HepG2 (cell line): ENCODE results near the gene LOC128125822.
A peak's percentile ranks its signal among the peaks of the same experiment; 100 is the strongest.

Experiments used
- MBD4 ChIP-seq: IDR thresholded peaks from 2 replicates; pipeline ENCODE4 v1.6.1; 2012; ENCODE audit warnings: low read length, inconsistent platforms, borderline replicate concordance
- ZNF143 ChIP-seq: sonication (generic); formaldehyde crosslinking; IDR thresholded peaks from 2 replicates; pipeline ENCODE4 v1.4.0; 2020; ENCODE audit warnings: missing genetic modification reagents
- ZNF598 ChIP-seq: sonication (generic); formaldehyde crosslinking; IDR thresholded peaks from 2 replicates; pipeline ENCODE4 v1.5.1; 2020; ENCODE audit warnings: mild to moderate bottlenecking, missing genetic modification reagents, borderline replicate concordance
- TF ChIP-seq, protein P1 (sequence below): fragments of 450-650 bp; IDR thresholded peaks from 2 replicates; pipeline ENCODE4 v1.6.1; 2017; ENCODE audit warnings: mild to moderate bottlenecking
- TF ChIP-seq, protein P2 (sequence below): sonication (generic); formaldehyde crosslinking; IDR thresholded peaks from 2 replicates; pipeline ENCODE4 v1.5.1; 2020; ENCODE audit warnings: mild to moderate bottlenecking, missing genetic modification reagents, borderline replicate concordance

Gene LOC128125822

GRCh38 chr6:63597141-63598048 is 25.1 kb downstream of the LOC128125822 start (continued):
- TF ChIP-seq, protein P1, sequence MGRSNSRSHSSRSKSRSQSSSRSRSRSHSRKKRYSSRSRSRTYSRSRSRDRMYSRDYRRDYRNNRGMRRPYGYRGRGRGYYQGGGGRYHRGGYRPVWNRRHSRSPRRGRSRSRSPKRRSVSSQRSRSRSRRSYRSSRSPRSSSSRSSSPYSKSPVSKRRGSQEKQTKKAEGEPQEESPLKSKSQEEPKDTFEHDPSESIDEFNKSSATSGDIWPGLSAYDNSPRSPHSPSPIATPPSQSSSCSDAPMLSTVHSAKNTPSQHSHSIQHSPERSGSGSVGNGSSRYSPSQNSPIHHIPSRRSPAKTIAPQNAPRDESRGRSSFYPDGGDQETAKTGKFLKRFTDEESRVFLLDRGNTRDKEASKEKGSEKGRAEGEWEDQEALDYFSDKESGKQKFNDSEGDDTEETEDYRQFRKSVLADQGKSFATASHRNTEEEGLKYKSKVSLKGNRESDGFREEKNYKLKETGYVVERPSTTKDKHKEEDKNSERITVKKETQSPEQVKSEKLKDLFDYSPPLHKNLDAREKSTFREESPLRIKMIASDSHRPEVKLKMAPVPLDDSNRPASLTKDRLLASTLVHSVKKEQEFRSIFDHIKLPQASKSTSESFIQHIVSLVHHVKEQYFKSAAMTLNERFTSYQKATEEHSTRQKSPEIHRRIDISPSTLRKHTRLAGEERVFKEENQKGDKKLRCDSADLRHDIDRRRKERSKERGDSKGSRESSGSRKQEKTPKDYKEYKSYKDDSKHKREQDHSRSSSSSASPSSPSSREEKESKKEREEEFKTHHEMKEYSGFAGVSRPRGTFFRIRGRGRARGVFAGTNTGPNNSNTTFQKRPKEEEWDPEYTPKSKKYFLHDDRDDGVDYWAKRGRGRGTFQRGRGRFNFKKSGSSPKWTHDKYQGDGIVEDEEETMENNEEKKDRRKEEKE, result no peak
- TF ChIP-seq ZNF143 (no peak), ZNF598 (CRISPR knock-in tag) (no peak), MBD4 (no peak)
- TF ChIP-seq, protein P2, sequence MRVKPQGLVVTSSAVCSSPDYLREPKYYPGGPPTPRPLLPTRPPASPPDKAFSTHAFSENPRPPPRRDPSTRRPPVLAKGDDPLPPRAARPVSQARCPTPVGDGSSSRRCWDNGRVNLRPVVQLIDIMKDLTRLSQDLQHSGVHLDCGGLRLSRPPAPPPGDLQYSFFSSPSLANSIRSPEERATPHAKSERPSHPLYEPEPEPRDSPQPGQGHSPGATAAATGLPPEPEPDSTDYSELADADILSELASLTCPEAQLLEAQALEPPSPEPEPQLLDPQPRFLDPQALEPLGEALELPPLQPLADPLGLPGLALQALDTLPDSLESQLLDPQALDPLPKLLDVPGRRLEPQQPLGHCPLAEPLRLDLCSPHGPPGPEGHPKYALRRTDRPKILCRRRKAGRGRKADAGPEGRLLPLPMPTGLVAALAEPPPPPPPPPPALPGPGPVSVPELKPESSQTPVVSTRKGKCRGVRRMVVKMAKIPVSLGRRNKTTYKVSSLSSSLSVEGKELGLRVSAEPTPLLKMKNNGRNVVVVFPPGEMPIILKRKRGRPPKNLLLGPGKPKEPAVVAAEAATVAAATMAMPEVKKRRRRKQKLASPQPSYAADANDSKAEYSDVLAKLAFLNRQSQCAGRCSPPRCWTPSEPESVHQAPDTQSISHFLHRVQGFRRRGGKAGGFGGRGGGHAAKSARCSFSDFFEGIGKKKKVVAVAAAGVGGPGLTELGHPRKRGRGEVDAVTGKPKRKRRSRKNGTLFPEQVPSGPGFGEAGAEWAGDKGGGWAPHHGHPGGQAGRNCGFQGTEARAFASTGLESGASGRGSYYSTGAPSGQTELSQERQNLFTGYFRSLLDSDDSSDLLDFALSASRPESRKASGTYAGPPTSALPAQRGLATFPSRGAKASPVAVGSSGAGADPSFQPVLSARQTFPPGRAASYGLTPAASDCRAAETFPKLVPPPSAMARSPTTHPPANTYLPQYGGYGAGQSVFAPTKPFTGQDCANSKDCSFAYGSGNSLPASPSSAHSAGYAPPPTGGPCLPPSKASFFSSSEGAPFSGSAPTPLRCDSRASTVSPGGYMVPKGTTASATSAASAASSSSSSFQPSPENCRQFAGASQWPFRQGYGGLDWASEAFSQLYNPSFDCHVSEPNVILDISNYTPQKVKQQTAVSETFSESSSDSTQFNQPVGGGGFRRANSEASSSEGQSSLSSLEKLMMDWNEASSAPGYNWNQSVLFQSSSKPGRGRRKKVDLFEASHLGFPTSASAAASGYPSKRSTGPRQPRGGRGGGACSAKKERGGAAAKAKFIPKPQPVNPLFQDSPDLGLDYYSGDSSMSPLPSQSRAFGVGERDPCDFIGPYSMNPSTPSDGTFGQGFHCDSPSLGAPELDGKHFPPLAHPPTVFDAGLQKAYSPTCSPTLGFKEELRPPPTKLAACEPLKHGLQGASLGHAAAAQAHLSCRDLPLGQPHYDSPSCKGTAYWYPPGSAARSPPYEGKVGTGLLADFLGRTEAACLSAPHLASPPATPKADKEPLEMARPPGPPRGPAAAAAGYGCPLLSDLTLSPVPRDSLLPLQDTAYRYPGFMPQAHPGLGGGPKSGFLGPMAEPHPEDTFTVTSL (CRISPR knock-in tag), result peak; percentile 34; the same call in 1 of the 2 replicates
